HL-60 (cell line): ENCODE results near the gene NLGN1.

ENCODE experiments used
- CTCF ChIP-seq: IDR thresholded peaks from one replicate; pipeline ENCODE4 v1.5.1; 2011; ENCODE audit warnings: low read length, control low read depth, inconsistent platforms; ENCODE audit not compliant: insufficient read depth
- GABPA ChIP-seq: IDR thresholded peaks from 2 replicates; pipeline ENCODE4 v1.6.1; 2012; ENCODE audit warnings: low read depth
- POLR2AphosphoS5 ChIP-seq: IDR thresholded peaks from 2 replicates; pipeline ENCODE4 v1.6.1; 2012; ENCODE audit warnings: low read depth
- REST ChIP-seq: IDR thresholded peaks from 2 replicates; pipeline ENCODE4 v1.6.1; 2012; ENCODE audit warnings: low read depth; ENCODE audit not compliant: insufficient replicate concordance

DNA sequence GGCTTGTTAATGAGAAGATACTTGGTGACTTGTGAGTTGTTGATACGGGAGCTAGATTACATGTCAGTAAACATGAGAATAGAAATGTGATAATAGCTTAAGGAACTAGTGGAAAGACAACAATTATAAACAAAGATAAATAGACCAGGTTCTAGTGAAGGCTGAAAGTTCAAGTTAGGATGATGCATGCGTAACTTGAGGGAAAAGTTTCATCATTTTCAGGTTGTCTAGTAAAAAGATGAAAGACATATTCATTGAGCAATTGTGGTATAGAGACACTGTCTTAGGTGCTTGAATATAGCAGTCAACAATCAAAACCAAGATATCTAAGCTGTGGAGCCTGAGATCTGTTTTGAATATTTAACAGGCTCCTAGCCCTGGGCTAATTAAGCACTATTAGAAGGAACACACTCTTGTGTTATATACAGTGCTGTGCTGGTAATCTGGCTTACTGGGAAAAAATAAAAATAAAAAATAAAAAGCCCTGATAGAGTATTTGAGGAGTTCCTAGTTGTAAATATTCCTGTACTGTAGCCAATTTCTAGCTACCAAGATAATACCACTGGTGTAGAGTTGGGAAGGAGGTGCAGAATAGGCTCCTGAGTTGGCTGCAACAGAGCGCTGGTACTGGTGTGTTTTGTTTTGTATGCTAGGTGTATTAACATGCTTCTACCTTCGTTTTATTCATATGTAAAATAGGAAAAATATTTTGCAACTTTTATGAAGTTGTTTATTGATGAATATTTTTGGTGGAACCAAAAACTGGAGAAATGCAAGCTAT is 68.5 kb downstream of the NLGN1 start:
- no peak for TF ChIP-seq CTCF
- no peak for TF ChIP-seq POLR2AphosphoS5
- TF ChIP-seq REST = no peak
- no peak for TF ChIP-seq GABPA
